ENCODE results near the gene MTARC1.
A peak's percentile ranks its signal among the peaks of the same experiment; 100 is the strongest.

The MTARC1 gene

DNA sequence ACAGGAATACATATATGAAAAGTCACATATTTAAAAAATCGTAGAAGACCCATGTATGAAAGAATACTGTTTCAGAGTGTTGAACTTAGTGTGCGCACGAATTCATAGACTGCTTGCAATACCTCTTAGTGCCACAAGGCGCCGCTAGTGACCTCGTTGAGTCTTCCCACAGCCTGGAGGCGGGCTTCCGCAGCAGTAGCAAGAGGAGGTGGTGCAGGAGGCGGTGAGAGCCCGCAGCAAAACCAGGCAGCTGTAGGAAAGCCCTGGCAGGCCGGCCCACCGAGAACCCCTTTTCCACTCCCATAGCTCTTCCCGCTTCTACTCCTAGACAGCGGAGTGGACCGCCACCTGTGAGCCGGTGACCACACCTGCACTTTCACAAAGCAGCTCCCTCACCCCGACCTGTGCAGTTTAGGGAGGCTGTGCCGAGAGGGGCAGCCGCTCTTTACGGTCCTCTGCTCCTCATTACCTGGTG is 23.5 kb downstream of the MTARC1 start:
- POLR2A ChIA-PET = interaction anchor here (1.2 kb wide), 1 partner anchor 23 kb away, joined by 3 read pairs; no protein-coding TSS in a partner anchor
- DNase-seq (ENCODE audit: extremely low spot score) = peak; percentile 73
- CTCF ChIA-PET = interaction anchor here (0.7 to 1.0 kb wide), 2 partner anchors 463 to 621 kb away, joined by 3 read pairs; no protein-coding TSS in a partner anchor
- TF ChIP-seq HDGF (IDR thresholded peaks at IDR 0.05; ENCODE audit: borderline replicate concordance) (no peak), BHLHE40 (IDR thresholded peaks at IDR 0.05; ENCODE audit: borderline replicate concordance) (no peak), FOXM1 (IDR thresholded peaks at IDR 0.05; ENCODE audit: borderline replicate concordance) (no peak), FOXK2 (IDR thresholded peaks at IDR 0.05) (no peak), TARDBP (IDR thresholded peaks at IDR 0.05) (no peak), LEF1 (IDR thresholded peaks at IDR 0.05; ENCODE audit: borderline replicate concordance) (no peak), SUZ12 (IDR thresholded peaks at IDR 0.05) (no peak), L3MBTL2 (conservative IDR thresholded peaks at IDR 0.05) (no peak), ELF4 (IDR thresholded peaks at IDR 0.05) (no peak), FOXA1 (IDR thresholded peaks at IDR 0.05) (no peak), NFRKB (IDR thresholded peaks at IDR 0.05) (no peak), ARNT (IDR thresholded peaks at IDR 0.05) (no peak), CTBP1 (IDR thresholded peaks at IDR 0.05; ENCODE audit: borderline replicate concordance) (no peak), SP1 (IDR thresholded peaks at IDR 0.05) (no peak), ZNF384 (IDR thresholded peaks at IDR 0.05) (no peak)
- TF ChIP-seq, protein P1, sequence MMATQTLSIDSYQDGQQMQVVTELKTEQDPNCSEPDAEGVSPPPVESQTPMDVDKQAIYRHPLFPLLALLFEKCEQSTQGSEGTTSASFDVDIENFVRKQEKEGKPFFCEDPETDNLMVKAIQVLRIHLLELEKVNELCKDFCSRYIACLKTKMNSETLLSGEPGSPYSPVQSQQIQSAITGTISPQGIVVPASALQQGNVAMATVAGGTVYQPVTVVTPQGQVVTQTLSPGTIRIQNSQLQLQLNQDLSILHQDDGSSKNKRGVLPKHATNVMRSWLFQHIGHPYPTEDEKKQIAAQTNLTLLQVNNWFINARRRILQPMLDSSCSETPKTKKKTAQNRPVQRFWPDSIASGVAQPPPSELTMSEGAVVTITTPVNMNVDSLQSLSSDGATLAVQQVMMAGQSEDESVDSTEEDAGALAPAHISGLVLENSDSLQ (IDR thresholded peaks at IDR 0.05) = no peak

DNA sequence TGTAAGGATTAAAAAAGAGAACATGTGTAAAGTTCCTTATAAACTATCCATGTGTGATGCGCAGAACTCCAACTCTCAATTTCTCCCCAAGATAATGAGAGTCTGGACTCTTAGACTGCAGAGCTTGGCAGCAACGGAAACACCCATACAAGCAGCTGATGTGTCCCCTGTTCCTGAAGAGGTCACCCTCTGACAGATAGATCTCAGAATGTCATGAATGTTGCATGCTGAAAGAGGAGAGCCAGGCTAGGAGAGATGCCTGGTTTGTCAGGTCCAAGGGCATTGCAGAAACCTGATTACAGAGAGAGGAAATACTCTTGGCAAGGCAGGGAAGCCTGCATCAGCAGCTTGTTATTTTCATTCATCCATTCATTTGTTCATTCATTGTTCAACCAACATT is 24.2 kb downstream of the MTARC1 start:
- no peak for DNase-seq (ENCODE audit: extremely low spot score)
- CTCF ChIA-PET = no interaction called here
- no peak for TF ChIP-seq TARDBP (IDR thresholded peaks at IDR 0.05)
- no peak for TF ChIP-seq ARNT (IDR thresholded peaks at IDR 0.05)
- no peak for TF ChIP-seq LEF1 (IDR thresholded peaks at IDR 0.05; ENCODE audit: borderline replicate concordance)
- TF ChIP-seq FOXM1 (IDR thresholded peaks at IDR 0.05; ENCODE audit: borderline replicate concordance) = no peak
- no peak for TF ChIP-seq SP1 (IDR thresholded peaks at IDR 0.05)
- TF ChIP-seq, protein P1 (IDR thresholded peaks at IDR 0.05) = no peak
- TF ChIP-seq ZNF384 (IDR thresholded peaks at IDR 0.05) = no peak
- no peak for TF ChIP-seq L3MBTL2 (conservative IDR thresholded peaks at IDR 0.05)
- no peak for TF ChIP-seq NFRKB (IDR thresholded peaks at IDR 0.05)
- no peak for TF ChIP-seq SUZ12 (IDR thresholded peaks at IDR 0.05)
- no peak for TF ChIP-seq FOXA1 (IDR thresholded peaks at IDR 0.05)
- no peak for TF ChIP-seq CTBP1 (IDR thresholded peaks at IDR 0.05; ENCODE audit: borderline replicate concordance)
- TF ChIP-seq HDGF (IDR thresholded peaks at IDR 0.05; ENCODE audit: borderline replicate concordance) = no peak
- no peak for TF ChIP-seq ELF4 (IDR thresholded peaks at IDR 0.05)
- TF ChIP-seq FOXK2 (IDR thresholded peaks at IDR 0.05) = no peak
- no peak for TF ChIP-seq BHLHE40 (IDR thresholded peaks at IDR 0.05; ENCODE audit: borderline replicate concordance)
- POLR2A ChIA-PET = interaction anchor here (1.2 kb wide), 1 partner anchor 24 kb away, joined by 3 read pairs; no protein-coding TSS in a partner anchor

DNA sequence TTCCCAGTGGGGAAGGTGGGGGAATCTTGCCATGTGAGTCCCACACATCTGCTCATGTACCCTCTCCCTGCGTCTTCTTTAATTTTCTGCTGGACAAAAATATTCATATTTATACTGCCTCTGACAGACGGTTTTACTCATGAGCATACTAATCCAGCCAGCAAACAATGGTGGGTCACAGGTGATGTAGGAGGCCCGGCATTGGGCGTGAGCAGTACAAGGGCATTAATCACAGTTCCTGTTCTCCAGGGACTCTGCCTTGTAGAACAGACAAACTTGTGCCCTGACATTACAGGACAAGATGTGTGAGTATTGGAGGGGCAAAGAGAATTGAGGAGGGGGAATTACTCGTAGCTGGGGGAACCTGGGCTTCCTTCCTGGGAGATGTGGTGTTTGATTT is 25.0 kb downstream of the MTARC1 start:
- ChIA-PET CTCF (no interaction called here), POLR2A (no interaction called here)
- TF ChIP-seq ELF4 (IDR thresholded peaks at IDR 0.05) (no peak), L3MBTL2 (conservative IDR thresholded peaks at IDR 0.05) (no peak), SUZ12 (IDR thresholded peaks at IDR 0.05) (no peak), CTBP1 (IDR thresholded peaks at IDR 0.05; ENCODE audit: borderline replicate concordance) (no peak), SP1 (IDR thresholded peaks at IDR 0.05) (no peak), FOXA1 (IDR thresholded peaks at IDR 0.05) (no peak), NFRKB (IDR thresholded peaks at IDR 0.05) (no peak), ARNT (IDR thresholded peaks at IDR 0.05) (no peak), FOXK2 (IDR thresholded peaks at IDR 0.05) (no peak), TARDBP (IDR thresholded peaks at IDR 0.05) (no peak), ZNF384 (IDR thresholded peaks at IDR 0.05) (no peak), BHLHE40 (IDR thresholded peaks at IDR 0.05; ENCODE audit: borderline replicate concordance) (no peak), HDGF (IDR thresholded peaks at IDR 0.05; ENCODE audit: borderline replicate concordance) (no peak)
- TF ChIP-seq, protein P1 (IDR thresholded peaks at IDR 0.05) = no peak
- no peak for DNase-seq (ENCODE audit: extremely low spot score)

DNA sequence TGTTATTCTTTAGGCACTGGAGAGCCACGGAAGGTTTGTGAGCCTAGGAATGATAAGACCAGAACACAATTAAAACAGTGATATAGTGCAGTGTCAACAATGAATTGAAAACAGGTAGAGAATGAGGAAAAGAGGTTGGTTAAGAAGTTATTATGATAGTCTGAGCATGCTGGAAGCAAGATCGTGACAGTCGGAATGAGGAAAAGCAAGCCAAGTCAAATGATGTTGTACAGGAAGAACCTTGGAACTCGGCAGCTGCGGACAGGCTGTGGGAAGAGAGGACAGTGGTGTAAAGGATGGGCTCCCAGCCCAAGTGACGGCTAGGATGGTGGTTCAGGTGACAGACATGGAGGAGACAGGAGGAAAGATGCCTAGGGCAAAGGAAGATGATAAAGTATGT is 25.6 kb downstream of the MTARC1 start:
- TF ChIP-seq FOXM1 (IDR thresholded peaks at IDR 0.05; ENCODE audit: borderline replicate concordance) (no peak), SP1 (IDR thresholded peaks at IDR 0.05) (no peak), L3MBTL2 (conservative IDR thresholded peaks at IDR 0.05) (no peak), SUZ12 (IDR thresholded peaks at IDR 0.05) (no peak), BHLHE40 (IDR thresholded peaks at IDR 0.05; ENCODE audit: borderline replicate concordance) (no peak), HDGF (IDR thresholded peaks at IDR 0.05; ENCODE audit: borderline replicate concordance) (no peak), ZNF384 (IDR thresholded peaks at IDR 0.05) (no peak), ARNT (IDR thresholded peaks at IDR 0.05) (no peak), FOXA1 (IDR thresholded peaks at IDR 0.05) (no peak), NFRKB (IDR thresholded peaks at IDR 0.05) (no peak), TARDBP (IDR thresholded peaks at IDR 0.05) (no peak), FOXK2 (IDR thresholded peaks at IDR 0.05) (no peak), ELF4 (IDR thresholded peaks at IDR 0.05) (no peak), LEF1 (IDR thresholded peaks at IDR 0.05; ENCODE audit: borderline replicate concordance) (no peak), CTBP1 (IDR thresholded peaks at IDR 0.05; ENCODE audit: borderline replicate concordance) (no peak)
- TF ChIP-seq, protein P1 (IDR thresholded peaks at IDR 0.05) = no peak
- ChIA-PET CTCF (no interaction called here), POLR2A (no interaction called here)
- no peak for DNase-seq (ENCODE audit: extremely low spot score)

DNA sequence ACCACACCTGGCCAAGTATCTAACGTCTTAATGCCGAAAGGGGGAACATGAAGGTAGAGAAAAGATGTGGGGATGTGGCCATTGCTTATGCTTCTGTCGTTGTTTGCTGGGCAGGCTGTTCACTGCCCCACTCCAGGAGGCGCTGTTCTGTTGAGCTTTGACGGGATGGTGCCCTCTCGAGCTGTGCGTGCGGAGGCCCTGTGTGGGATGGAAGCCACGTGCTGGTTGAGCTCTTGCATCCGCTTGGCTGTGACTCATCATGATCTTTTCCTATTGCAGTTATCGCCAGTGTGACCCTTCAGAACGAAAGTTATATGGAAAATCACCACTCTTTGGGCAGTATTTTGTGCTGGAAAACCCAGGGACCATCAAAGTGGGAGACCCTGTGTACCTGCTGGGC is 26.3 kb downstream of the MTARC1 start:
- POLR2A ChIA-PET = no interaction called here
- no peak for DNase-seq (ENCODE audit: extremely low spot score)
- CTCF ChIA-PET = no interaction called here
- TF ChIP-seq L3MBTL2 (conservative IDR thresholded peaks at IDR 0.05) (no peak), TARDBP (IDR thresholded peaks at IDR 0.05) (no peak), HDGF (IDR thresholded peaks at IDR 0.05; ENCODE audit: borderline replicate concordance) (no peak), FOXA1 (IDR thresholded peaks at IDR 0.05) (no peak)
- TF ChIP-seq, protein P1 (IDR thresholded peaks at IDR 0.05) = no peak

Measured in HEK293T (cell line).